HG03342 (cell line): ENCODE measurements around the gene LMNB1.

Experiments
- ATAC-seq: cut with Tn5 transposase; IDR thresholded peaks from one replicate; pipeline ENCODE4 v1.9.1; 2021; ENCODE audit warnings: mild to moderate bottlenecking, moderate library complexity; ENCODE audit not compliant: unreplicated experiment

LMNB1 gene

DNA sequence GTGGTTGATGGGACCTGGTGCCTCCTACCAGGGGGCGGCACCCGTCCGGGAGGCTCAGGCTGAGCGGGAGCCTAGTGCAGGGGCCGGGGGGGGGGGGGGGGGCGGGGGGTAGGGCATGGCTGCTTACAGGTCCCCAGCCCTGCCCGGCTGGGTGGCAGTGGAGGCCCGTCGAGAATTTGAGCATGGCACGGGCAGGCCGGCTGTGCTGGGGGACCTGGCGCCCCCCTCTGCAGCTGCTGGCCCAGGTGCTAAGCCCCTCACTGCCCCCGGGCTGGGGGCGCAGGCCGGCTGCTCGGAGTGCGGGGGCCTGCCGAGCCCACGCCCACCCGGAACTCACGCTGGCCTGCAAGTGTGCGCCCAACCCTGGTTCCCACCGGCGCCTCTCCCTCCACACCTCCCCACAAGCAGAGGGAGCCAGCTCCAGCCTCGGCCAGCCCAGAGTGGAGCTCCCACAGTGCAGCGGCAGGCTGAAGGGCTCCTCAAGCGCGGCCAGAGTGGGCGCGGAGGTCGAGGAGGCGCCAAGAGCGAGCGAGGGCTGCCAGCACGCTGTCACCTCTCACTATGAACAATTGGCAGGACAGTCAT lies 77.7 kb downstream of the LMNB1 start:
- ATAC-seq = no peak

DNA sequence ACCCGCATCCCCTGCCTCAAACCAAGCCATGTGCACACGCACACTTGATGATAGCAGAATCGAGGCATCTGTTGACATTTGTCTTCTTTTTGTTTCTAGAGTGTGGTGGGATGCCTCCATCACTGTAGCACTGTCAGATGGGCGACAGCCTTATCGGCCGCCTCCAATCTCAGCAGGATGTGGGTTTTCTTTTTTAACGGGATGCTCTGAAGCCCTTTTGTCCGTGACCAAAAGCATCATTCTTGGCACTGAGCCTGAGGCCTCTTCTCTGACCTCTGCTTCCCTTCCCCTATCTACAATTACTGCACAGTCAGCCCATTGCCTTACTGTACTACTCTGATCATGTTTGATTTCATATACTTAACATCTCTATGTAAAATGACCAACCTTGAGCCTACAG lies 78.3 kb downstream of the LMNB1 start:
- ATAC-seq = no peak

DNA sequence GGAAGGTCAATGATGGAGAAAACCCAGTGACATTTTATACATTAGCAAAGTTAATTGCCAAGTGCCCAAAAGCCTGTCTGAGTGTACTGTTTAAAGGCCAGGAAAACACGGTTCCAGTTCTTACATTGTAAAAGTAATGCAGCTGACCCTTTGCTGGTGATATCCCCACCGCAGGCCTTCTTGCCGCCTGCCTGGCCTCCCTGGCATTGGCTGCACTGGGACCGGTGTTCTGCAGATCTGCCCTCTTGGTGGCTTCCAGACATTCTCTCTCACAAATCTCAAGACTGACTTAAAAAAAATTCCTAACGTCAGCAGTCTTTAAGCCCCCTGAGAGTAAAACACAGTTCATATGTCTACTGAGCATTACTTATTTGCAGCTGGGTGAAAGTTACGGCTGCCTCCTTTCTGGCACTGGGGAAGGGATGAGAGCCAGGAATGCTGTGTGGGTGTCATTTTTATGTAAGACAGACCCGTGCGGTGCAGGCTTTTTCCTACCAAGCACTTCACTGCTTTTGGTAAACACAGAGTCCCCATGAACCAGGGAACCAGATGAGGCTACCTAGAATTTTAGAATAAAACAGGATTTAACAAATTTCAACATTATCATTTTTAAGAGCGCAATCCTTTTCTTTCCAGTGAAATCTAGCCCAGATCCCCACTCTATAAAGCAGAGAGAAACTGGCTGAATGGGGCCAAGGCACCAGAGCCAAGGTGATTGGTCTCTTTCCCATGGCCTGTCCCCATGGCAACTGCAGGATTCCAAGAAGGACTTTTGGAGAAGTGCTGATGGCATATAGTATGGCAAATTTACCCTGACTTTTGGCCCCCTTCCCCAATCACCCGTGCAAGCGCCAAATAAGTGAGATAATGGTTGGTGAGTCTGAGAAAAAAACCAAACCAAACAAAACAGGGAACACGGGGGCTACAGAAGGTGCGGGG lies 80.8 kb downstream of the LMNB1 start:
- ATAC-seq = no peak

DNA sequence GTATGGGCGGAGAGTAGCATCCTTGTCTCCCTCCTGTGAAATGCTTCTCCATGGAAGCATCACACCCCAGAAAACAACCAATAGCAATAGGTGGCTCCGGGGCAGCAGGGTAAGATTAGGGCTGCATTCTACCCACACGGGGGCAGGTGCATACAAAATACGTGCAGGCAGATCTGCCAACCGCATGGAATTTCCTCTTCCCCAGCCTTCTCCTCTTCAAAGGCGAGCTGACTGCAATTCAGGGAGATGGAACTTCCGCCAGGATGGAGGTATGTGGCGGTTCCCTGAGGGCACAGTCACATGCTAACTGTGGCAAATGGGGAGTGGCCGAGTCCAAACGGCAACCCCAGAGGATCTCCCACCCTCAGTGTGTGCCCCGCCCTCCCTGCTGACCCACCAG lies 81.5 kb downstream of the LMNB1 start:
- no peak for ATAC-seq

DNA sequence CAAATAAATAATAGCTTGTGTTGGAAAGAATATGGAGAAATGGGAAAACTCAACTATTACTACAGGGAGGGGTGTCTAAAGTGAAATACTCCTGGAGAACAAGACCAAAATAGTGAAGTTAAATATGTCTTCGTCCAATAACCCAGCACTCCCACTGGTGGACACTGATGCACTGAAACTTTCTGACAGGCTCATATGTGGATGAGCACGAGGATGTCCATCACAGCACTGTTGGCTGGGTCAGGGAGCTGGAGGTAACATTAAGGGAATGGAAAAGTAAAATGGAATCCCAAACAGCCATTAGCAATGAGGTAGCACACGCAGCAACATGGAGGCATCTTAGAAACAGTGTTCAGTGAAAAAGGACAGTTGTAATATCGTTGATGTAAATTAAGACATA lies 86.5 kb downstream of the LMNB1 start:
- no peak for ATAC-seq

DNA sequence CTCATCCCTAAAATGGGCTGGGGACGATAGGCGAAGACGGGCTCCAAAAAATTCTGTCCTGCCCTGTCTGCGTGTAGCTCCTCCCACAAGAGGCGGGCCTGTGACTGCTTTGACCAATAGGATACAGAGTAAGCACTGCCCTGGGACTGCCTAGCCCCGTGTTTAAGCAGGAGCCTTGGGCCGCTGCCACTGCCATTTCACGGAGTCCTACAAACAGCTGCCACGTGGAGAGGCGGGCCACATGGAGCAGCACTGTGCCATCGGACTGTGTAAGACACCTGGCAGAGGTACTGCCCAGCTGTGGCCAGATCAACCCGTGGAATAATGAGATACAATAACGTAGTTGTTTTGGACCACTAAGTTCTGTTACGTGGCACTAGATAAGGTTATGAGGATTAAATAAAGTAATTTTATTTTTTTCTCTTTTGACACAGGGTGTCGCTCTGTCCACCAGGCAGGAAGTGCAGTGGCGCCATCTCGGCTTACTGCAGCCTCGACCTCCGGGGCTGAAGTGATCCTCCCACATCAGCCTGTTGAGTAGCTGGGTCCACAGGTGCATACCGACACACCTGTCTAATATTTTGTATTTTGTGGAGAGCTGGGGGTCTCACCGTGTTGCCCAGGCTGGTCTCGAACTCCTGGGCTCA lies 87.2 kb downstream of the LMNB1 start:
- no peak for ATAC-seq

DNA sequence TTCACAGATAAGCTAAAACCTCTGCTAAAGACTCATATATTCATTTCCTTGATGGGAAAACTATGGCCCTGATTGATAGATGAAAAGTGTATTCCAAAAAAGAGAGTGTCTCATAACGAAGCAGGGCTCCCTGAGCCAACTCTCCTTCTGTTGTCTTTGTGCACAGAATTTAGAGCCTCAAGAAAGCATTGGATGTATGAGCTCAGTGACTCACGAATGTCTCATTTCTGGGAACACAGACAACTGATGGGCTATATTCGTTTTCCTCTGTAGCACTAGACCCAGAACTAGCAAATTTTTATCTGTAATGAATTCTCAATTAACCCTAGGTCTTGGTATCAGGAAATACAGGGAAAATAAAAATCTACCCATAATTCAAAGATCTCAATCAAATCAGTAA lies 88.4 kb downstream of the LMNB1 start:
- ATAC-seq = no peak

DNA sequence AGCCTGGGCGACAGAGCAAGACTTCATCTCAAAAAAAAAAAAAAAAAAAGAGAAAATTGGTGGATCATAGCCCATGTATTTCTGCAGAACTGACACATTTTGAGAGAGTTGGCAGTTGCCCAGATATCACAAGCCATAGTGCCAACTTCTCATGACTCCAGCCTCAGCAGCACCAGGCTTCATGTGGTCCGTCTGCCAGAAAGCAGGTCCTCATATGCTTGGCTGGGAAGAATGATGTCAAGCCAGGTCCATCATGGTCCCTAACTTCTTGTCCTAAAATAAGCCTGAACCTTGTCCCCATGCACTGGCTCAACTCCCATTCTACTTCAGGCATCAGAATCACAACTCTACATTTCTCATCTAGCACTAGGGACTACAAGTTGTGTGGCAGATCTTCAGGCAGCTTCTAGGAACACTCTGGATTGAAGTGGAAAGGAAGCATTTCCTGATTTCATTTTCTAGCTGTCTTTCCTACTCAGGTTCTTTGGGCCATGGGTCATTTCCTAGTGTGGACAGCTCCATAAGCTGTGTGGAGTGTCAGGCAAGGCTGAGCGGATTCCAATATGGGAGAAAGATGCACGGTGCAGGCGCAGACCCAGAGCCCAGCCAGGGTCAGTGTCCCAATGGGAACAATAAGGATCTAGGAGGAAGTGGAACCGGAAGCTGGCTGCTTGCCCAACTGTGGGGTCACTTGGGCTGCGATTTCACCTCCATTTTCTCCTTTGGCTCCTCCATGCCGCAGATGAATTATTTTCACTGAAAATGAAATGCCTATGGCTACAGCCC lies 90.1 kb downstream of the LMNB1 start:
- ATAC-seq = no peak

DNA sequence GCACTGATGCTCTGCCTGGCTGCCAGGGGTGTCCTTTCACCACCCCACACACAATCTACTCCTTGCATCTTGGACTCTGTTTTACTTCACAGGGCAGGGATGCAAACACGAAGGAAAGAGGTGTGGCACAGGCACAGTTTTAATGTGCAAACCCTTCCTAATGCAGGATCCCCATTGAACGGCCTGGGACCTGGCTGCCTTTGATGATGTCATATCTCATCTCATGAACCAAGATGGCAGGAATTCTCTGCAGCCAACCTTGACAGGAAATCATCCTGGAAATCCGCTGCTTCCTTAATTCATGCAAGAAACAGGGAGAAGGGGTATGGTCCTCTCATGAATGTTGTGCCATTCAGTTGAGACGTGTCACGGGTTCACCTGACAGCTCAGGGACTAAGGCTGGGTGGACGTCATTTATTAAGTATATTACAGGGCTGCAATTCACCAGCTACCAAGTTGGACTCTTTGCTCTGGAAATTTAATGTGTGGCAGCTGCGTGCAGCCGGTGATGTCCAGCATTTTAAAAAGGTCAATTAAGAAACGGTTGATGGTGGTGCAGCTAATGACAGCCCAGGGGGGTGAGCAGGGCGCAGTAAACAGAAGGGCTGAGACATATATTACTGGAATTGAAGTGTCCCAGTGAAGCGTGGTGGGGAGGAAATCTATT lies 91.5 kb downstream of the LMNB1 start:
- ATAC-seq = no peak

DNA sequence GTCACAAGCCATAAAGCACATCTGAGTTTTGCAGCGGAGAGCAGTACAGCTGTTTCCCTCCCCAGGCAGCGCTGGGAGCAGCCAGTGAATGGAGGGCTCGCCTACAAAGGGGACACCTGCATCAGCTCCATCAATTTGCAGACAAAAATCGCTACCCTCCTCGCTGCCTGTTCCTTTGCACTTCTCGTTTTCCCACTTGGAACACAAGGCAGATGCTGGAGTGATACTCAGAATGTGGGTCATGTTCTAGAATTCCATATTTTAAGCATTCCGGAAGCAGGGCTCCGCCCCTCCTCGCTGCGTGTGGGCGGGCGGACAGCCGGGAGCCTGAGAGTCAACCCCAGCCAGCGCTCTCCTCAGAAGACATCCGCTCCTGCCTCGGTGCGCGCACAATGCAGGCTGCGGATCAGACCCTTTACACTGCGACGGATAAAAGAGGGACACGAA lies 92.1 kb downstream of the LMNB1 start:
- peak; percentile 68 for ATAC-seq

DNA sequence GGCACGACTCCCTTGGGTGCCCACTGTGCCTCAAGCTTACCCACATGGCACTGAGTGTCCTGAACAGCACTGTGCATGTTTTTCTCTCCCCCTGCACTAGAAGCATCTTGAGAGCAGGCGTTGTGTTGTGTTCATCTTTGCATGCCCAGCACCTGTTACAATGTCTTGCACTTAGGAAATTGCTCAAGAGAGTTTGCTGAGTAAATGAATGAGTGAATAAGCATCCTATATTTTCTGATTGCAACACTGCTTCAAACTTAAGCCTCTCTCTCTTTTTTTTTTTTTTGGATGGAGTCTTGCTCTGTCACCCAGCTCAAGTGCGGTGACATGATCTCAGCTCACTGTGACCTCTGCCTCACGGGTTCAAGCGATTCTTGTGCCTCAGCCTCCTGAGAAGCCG lies 94.5 kb downstream of the LMNB1 start:
- no peak for ATAC-seq

DNA sequence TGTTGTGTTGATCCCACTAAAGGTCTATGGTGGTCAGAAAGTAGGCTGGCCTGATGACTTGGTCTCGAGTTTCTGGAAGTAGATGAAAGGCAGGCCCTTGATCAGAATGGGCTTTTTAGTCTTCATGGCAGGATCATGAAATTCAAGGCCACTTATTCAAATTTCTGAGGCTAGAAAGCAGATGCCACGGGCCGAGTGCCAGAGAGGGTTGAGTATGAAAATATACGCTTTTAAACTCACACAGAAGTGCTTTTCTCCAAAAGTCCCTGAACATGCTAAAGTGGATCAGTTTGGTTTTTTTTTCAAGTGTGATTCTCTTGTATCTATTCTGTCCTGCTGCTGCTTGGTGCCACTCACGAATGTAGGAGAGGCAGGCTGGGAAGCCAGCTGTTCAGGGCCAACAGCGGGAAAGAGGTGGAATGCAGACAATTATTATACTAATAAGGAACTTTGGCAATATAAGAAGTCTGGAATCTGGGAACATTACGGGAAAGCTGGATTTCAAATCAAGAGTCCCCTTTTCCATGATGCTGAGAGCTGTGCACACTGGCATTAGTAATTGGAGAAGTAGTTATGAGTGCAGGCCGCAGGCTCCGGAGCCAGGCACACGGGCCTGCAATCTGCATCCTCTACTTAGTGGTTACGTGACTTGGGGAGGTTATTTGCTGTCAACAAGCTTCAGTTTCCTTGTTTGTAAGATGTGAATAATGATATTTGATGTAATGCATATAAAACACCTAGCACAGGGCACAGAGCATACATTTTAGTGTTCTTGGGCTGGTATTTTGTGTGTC lies 95.8 kb downstream of the LMNB1 start:
- ATAC-seq = no peak

DNA sequence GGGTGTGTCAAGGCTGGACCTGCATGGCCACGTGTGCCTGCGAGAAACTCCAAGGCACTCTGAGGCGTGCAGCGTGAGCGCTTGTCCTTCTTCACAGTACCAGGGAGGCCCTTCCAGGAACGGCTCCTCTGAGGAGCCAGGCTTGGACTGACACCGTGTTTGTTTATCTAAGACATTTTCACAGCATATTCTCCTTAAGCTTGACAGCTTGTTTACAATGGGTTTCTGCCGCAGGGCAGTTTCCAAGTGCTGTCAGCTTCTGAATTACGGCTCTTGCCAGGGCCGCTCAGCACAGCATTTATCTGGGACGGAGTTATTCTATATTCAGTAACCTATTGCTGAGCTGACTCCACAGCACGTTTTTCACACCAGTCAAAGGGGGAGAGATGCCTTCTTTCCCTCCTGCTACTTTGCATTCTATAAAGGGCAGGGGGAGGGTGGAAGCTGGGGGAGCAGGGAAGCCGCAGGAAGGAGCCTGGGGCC lies 98.4 kb downstream of the LMNB1 start:
- ATAC-seq = no peak

DNA sequence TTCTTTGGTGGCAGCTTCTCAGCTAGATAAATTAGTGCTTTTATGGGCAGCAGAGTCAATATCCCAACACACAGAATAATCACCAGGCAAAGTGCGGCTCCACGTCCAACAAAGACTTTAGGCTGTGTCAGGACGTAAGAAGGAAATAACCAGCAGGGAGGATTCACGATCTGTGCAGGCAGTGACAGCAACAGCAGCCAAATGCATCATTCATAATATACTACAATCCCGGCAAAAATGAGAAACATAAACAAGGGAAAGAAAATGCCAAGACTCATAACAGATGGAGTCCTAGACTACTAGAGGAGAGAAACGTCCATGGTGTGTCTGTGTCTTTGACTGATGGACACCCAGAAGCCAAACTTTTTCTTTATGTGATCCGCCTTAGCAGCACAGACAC lies 100.7 kb downstream of the LMNB1 start:
- ATAC-seq = no peak

DNA sequence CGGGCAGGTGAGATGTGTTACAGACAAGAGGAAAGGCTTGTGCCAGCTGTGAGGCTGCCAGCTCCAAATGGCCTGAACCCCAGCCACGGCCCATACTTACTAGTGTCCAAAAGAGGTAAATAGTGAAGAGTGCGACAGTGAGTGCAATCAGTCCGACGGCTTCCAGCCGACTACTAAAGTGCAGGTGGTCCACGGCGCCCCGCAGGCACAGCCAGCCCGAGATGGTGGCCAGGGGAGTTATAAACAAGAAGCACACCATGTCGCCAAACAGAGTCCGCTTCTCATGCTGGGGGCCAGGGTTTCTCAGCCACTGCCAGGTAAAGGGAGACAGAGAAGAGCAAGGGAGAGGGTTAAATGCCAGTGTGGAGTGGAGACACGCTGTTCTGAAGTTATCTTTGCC lies 101.1 kb downstream of the LMNB1 start:
- ATAC-seq = no peak

DNA sequence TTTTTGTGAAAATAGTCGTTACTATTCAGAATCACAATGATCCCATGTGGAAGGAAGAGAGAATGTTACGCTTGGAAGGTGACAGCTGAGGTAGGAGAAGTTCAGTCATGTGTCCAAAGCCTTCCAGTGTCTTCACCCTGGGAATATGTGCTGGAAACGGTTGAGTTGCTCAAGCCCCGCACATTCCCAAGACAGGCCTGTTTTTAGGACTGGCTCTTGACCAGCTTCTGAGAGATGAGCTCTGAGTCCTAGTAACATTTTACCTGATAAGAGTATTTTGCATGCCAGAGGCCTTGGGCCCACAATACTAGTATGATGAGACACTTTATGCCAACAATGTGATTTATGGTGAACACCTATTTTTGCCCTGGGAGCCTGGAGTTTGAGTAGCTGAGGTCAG lies 101.7 kb downstream of the LMNB1 start:
- no peak for ATAC-seq

DNA sequence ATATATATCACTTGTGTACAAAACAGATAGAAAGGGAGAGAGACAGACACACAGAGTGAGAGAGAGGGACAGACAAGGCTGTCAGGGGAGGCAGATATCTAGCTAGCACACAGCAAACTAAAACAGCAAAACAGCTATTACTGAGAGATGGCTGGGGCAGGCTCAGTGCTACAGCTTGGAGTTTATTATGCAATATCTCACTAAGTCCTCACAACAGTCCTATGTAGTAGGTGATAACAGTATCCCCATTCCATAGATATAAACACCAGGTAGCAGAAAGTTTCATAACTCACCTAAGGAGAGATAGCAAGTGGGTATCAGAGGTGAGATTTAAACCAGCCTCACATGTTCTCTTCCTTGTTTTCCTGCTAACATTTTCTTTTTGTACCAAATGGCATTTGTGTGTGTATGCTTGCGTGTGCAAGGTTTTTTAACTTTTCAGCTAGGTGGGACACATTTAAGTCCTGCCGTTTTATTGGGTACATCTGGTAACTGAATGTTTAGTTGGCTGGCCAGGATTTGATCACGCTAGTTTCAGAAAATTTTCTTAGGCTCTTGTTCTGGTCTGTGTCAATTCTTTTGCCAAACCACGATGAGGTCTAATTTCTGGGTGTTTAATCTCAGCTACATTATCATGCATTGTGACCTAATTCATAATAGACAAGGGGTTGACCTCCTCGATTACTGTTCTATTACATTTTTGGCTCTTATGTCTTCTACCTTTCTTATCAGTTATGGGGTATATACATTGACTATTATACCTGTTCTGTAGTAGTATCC lies 105.1 kb downstream of the LMNB1 start:
- ATAC-seq = no peak

DNA sequence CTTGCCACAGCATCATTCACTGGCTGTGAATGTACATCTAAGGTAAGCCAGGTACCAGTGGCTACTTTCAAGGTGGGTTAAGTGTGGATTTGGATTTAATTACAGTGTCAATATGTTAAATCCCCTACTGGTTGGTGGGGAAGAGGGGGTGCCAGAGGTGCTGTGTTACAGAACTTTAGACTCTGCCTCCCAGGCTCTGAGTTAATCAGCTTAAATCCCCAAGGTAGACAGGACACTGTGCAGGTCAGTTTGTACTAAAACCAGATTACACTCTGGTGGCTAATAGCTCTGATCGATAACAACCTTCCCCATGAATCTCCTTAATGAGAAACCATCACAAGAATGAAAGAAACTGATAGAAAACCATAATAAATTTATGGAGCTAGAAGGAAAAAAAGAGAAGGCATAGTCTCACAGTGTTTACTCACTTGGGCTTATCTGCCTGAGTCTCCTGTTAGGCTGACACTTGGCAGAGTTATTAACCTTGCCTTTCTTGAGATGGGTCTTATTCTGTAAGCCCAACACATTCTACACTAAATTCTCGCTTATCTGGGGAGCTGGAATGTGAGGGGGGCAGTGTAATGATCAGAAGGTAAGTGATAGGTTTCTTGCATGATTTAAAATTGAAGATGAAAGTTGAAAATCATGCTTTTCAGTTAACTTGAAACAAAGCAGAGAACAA lies 106.8 kb downstream of the LMNB1 start:
- ATAC-seq = no peak
